AG04449 (cell line): Measurements from ENCODE around the gene PPA1.

Source experiments
- CTCF ChIA-PET: fragments of 350-600 bp; formaldehyde crosslinking; extraction: SDS; loops from one replicate; lab custom pipeline; 2021; ENCODE audit warnings: antibody characterized with exemption; lab: Yijun Ruan, JAX
- POLR2A ChIA-PET: fragments of 400-600, 350-600 bp; formaldehyde crosslinking; extraction: SDS; loops from one replicate; lab custom pipeline; 2020; ENCODE audit warnings: antibody characterized with exemption, inconsistent platforms; lab: Yijun Ruan, JAX
- DNase-seq: peaks from one replicate; pipeline ENCODE4 v3.0.0-alpha.2; 2010; ENCODE audit warnings: low read depth, low spot score
- H3K4me3 ChIP-seq: 2 replicates; pipeline ENCODE4 v1.5.1; 2011; ENCODE audit warnings: low read depth, mild to moderate bottlenecking, control low read depth, low read length
- TF ChIP-seq, protein P1 (sequence below): IDR thresholded peaks from one replicate; pipeline ENCODE4 v1.5.1; 2011; ENCODE audit warnings: mild to moderate bottlenecking, moderate library complexity, low read length, control low read depth, inconsistent platforms; ENCODE audit not compliant: insufficient read depth; ENCODE audit errors: missing control alignments

Gene PPA1

DNA sequence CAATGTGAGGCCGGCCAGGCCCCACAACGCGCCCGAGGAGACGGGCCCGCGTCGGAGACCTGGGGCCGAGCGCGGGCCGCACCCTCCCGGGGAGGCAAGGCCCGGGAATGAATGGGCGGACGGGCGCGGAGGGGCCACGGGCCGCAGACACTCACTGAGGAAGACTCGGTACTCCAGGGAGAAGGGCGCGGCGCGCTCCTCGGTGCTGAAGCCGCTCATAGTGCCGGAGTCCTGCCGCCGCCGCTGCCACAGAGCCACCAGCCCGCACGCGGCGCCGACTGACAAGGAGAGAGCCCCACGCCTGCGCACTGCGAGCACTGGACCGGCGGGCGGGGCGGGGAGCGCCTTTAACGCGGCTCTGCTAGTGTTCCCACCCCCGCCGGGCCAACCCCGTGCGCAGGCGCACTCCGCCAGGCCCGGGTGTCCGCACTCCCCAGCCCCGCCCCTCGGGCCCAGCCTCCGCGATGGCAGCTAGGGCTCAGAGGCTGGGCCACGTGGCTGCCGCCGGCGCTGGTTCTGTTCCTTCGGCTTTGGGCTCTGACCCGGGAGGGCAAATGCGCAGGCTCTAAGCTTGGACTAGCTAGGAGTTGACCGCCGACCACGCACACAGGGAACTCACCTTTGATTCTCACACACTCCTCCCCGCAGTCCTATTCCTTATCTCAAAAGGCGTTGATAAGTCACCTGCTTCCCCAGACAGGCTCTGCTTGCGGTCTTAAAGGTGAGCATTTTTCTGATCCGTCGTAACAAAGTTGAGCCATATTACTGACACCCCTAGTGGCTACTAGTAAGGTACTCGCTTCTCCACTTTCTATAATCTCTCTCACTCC lies at the start of gene PPA1:
PPA1 (minus strand) TSS at position 321 of the 830 bp plus-strand sequence; CDS start at position 219, 102 bp downstream.
- POLR2A ChIA-PET, result interaction anchor here (0.7 to 2.1 kb wide), 7 partner anchors 11 to 171 kb away, joined by 3 to 6 read pairs (median 3); partner anchors contain the start of gene EIF4EBP2
- CTCF ChIA-PET, result interaction anchor here (1.2 to 3.0 kb wide), 7 partner anchors 11 to 143 kb away, joined by 3 to 43 read pairs (median 5); no protein-coding TSS in a partner anchor
- TF ChIP-seq, protein P1, sequence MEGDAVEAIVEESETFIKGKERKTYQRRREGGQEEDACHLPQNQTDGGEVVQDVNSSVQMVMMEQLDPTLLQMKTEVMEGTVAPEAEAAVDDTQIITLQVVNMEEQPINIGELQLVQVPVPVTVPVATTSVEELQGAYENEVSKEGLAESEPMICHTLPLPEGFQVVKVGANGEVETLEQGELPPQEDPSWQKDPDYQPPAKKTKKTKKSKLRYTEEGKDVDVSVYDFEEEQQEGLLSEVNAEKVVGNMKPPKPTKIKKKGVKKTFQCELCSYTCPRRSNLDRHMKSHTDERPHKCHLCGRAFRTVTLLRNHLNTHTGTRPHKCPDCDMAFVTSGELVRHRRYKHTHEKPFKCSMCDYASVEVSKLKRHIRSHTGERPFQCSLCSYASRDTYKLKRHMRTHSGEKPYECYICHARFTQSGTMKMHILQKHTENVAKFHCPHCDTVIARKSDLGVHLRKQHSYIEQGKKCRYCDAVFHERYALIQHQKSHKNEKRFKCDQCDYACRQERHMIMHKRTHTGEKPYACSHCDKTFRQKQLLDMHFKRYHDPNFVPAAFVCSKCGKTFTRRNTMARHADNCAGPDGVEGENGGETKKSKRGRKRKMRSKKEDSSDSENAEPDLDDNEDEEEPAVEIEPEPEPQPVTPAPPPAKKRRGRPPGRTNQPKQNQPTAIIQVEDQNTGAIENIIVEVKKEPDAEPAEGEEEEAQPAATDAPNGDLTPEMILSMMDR, result peak; percentile 21
- H3K4me3 ChIP-seq, result peak within 1 kb of the TSS; percentile 81
- DNase-seq, result peak; percentile 47

DNA sequence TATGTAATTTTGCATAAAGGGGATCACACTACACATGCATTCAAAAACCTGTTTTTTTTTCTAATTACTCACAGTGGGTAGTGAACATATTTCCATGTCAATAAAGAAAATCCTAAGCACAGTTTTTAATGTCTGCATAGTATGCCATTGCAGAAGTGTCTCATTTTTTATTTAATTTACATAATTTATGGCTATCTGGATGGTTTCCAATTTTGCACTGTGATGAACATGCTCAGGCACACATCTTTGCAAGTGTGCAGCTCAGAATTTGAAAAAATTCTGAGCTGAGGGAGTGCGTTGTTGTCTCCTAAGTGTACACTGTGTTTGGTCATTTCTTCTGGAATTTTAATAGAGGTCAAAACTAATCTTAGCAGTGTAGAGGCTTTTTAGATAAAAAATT lies 48.4 kb upstream of the PPA1 start:
- POLR2A ChIA-PET, result no interaction called here
- no peak overlapping the region for H3K4me3 ChIP-seq
- TF ChIP-seq, protein P1, result no peak
- CTCF ChIA-PET, result interaction anchor here (0.6 to 1.4 kb wide), 6 partner anchors 9 to 83 kb away, joined by 3 to 5 read pairs (median 3); no protein-coding TSS in a partner anchor
- DNase-seq, result no peak

DNA sequence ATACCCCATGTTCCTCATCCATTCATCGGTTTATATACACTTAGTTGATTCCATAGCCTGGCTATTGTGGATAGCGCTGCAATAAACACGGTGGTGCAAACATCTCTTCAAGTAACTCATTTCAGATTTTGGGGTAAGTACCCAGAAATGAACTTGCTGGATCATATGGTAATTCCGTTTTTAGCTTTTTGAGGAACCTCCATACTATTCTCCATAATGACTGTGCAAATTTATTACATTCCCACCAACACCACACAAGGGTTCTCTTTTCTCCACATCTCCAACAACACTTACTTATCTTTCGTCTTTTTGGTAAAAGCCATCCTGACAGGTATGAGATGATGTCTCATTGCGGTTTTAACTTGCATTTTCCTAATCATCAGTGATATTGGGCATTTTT lies 46.9 kb upstream of the PPA1 start:
- TF ChIP-seq, protein P1, result no peak
- no peak overlapping the region for H3K4me3 ChIP-seq
- ChIA-PET CTCF (interaction anchor here (1.0 to 1.3 kb wide), 2 partner anchors 13 to 84 kb away, joined by 4 to 6 read pairs; no protein-coding TSS in a partner anchor), POLR2A (no interaction called here)
- no peak for DNase-seq

DNA sequence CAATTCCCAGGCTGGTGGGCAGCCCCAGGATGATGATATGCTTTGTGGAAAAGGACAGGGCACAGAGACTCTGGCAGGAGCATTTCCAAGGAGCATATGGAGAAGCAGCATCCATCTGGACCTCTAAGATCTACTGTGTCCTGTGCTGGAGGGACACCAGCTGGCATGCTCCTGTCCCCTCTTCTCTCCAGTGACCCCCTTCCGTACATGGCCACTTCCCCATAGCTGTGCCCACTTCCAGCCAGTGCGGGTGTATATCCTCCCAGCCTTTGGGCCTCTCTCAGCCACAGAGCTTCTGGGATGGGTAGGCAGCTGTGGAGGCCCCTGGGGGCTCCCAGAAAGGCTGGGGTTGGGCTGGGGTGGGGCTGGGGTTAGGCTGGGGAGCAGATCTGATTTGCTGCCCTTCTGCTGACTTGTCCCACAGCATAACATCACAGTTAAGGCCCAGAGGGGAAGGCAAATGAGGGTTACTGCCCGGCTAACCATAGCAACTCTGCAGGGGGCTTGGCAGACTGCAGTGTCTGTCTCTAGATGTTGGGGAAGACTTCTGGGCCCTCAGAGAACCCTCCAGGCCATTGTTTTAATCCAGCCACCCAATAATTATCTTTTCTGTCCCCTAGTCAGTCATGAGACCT lies 44.3 kb upstream of the PPA1 start:
- POLR2A ChIA-PET, result no interaction called here
- no peak for DNase-seq
- CTCF ChIA-PET, result interaction anchor here (1.5 kb wide), 1 partner anchor 87 kb away, joined by 8 read pairs; no protein-coding TSS in a partner anchor
- TF ChIP-seq, protein P1, result no peak
- no peak overlapping the region for H3K4me3 ChIP-seq

DNA sequence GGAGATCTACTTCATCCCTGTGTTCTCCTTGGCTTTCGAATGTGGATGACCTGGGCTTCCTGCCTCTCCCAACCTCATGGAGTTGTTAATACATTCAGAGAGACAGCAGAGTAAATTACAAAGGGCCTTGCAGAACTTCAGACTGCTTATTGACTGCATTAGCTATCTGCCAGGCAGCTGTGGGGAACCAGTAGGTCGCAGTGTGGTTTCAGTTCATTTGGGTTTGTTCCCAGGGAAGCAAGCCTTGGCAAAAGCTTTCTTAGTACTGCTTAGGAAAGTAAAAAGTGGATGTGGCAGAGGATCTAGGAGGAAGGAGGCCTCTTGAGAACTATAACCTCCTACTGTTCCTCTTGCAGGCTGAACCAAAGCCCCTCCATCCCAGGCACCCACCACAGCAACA lies 41.4 kb upstream of the PPA1 start:
- TF ChIP-seq, protein P1, result no peak
- peak; percentile 57 for DNase-seq
- CTCF ChIA-PET, result interaction anchor here (0.8 to 1.9 kb wide), 4 partner anchors 9 to 90 kb away, joined by 3 to 6 read pairs (median 4); partner anchors contain the start of gene NPFFR1
- H3K4me3 ChIP-seq, result no peak overlapping the region
- POLR2A ChIA-PET, result no interaction called here
